Astrocyte of the cerebellum (primary cell): ENCODE measurements around the gene CARD6.

Experiments used
- DNase-seq: peaks from one replicate; pipeline ENCODE4 v3.0.0-alpha.2; 2011; ENCODE audit warnings: low read depth
- H3K4me3 ChIP-seq: 2 replicates; pipeline ENCODE4 v1.5.1; 2011; ENCODE audit warnings: mild to moderate bottlenecking, low read depth, low read length, moderate library complexity
- CTCF ChIP-seq: IDR thresholded peaks from 2 replicates; pipeline ENCODE4 v1.5.1; 2012; ENCODE audit warnings: low read length, low read depth, moderate library complexity, mild to moderate bottlenecking; ENCODE audit errors: missing control alignments
- in situ Hi-C: cut with HindIII; loops from 2 replicates; pipeline ENCODE4 v1.10.0; 2017; ENCODE audit warnings: low sequenced_read_pairs

The CARD6 gene

GRCh38 chr5:40834849-40835787 lies 6.0 kb upstream of the CARD6 start, which contains the start of gene RPL37:
TSS of gene RPL37 (minus strand) at chr5:40835222. CDS start at chr5:40835185, 37 bp downstream.
- peak within 1 kb of the TSS; percentile 76 for H3K4me3 ChIP-seq
- DNase-seq = peak; percentile 90
- in situ Hi-C loops = no loop called here
- no peak for TF ChIP-seq CTCF

- no peak for DNase-seq
- no peak overlapping the region for H3K4me3 ChIP-seq
- TF ChIP-seq CTCF = no peak
- in situ Hi-C loops = no loop called here
Measured at GRCh38 chr5:40838086-40838485, 3.1 kb upstream of the CARD6 start.

GRCh38 chr5:40842351-40842750 lies 1.2 kb downstream of the CARD6 start:
- in situ Hi-C loops = no loop called here
- H3K4me3 ChIP-seq = no peak overlapping the region
- TF ChIP-seq CTCF = no peak
- no peak for DNase-seq

- DNase-seq = no peak
- no peak for TF ChIP-seq CTCF
- in situ Hi-C loops = no loop called here
- no peak overlapping the region for H3K4me3 ChIP-seq
Measured at GRCh38 chr5:40844565-40844964, 3.4 kb downstream of the CARD6 start.

GRCh38 chr5:40846371-40846770 lies 5.2 kb downstream of the CARD6 start:
- H3K4me3 ChIP-seq = no peak overlapping the region
- TF ChIP-seq CTCF = no peak
- no peak for DNase-seq
- in situ Hi-C loops = no loop called here

GRCh38 chr5:40847525-40847924 lies 6.4 kb downstream of the CARD6 start:
- in situ Hi-C loops = no loop called here
- no peak for TF ChIP-seq CTCF
- DNase-seq = no peak
- no peak overlapping the region for H3K4me3 ChIP-seq
